Melanocyte of skin (primary cell): ENCODE data around the gene AGMAT. TPM values are rescaled to one million over a fixed set of nuclear protein-coding genes. Genes with fewer than 3 reads are reported as not detected.

Experiments
- small RNA-seq, 2 donors: library from RNA; depleted of rRNA; stranded (forward); fragments of <200 nt; gene quantifications; one replicate each; pipeline ENCODE3, GENCODE V24; 2012
- total RNA-seq, 2 donors: library from RNA; depleted of rRNA; stranded (reverse); fragments of >200 nt; gene quantifications; 2 replicates each; pipeline ENCODE4 v1.2.3, GENCODE V29; 2012

The AGMAT gene
- 1 to 10 TPM; 1.4 to 2.7 TPM for total RNA-seq

GRCh38 chr1:15584489-15585363 lies at the start of gene AGMAT:
Gene AGMAT (minus strand): TSS chr1:15585051. CDS start chr1:15584967, 84 bp downstream.

GRCh38 chr1:15617173-15618076 lies 32.6 kb upstream of the AGMAT start, which contains the start of gene DDI2:
Gene DDI2 (plus strand): TSS chr1:15617458. CDS start chr1:15617671, 213 bp downstream.

GRCh38 chr1:15526490-15527339 lies 58.1 kb downstream of the AGMAT start, which contains the start of gene DNAJC16:
Gene DNAJC16 (plus strand): TSS chr1:15526848. CDS start chr1:15529106, 2,258 bp downstream.

GRCh38 chr1:15524021-15524282 lies 60.9 kb downstream of the AGMAT start, which contains the start of gene CASP9:
Gene CASP9 (minus strand): TSS chr1:15524215. CDS start chr1:15524200, 15 bp downstream.

Small RNA genes lying within 50 kb of the gene (small RNA-seq; reads per million reads assigned to genes)
- gene CD24P1 (0 reads per million in 2 donors), gene RNU7-179P (0 reads per million in 2 donors), gene SCARNA21B (1.5 to 2.4 reads per million in 2 donors)

Other genes starting within 250 kb of the AGMAT start
- gene EFHD2, start 175.2 kb downstream of the AGMAT start, total RNA-seq: 10 to 100 TPM; 25.5 to 50.0 TPM
- not detected for gene CTRC, start 146.6 kb downstream of the AGMAT start, total RNA-seq
- gene CELA2A, start 128.3 kb downstream of the AGMAT start, total RNA-seq: not detected
- gene CELA2B, start 108.9 kb downstream of the AGMAT start, total RNA-seq: not detected
- 1 to 10 TPM; 7.7 to 7.9 TPM for gene CASP9, start 60.8 kb downstream of the AGMAT start, total RNA-seq
- 10 to 100 TPM; 17.9 to 20.3 TPM for gene DNAJC16, start 58.2 kb downstream of the AGMAT start, total RNA-seq
- 10 to 100 TPM; 41.6 to 47.1 TPM for gene DDI2, start 32.4 kb upstream of the AGMAT start, total RNA-seq
- gene PLEKHM2, start 99.3 kb upstream of the AGMAT start, total RNA-seq: 100 to 1,000 TPM; 108 to 113 TPM
- 1 to 10 TPM in 1 of 2 donors, under 1 TPM in 1; 0.67 to 1.0 TPM for gene SLC25A34, start 151.2 kb upstream of the AGMAT start, total RNA-seq
- not detected for gene TMEM82, start 157.4 kb upstream of the AGMAT start, total RNA-seq
- 10 to 100 TPM in 1 of 2 donors, 1 to 10 TPM in 1; 9.7 to 12.7 TPM for gene FBLIM1, start 173.7 kb upstream of the AGMAT start, total RNA-seq
- gene UQCRHL, start 222.6 kb upstream of the AGMAT start, total RNA-seq: 1 to 10 TPM; 1.0 to 1.7 TPM